Mesenchymal stem cell (in vitro differentiated cells and primary cell): ENCODE measurements around the gene FBXW11.

Experiments
- DNase-seq: peaks from one replicate; pipeline ENCODE4 v3.0.0-alpha.2; 2013
- H2AFZ ChIP-seq: one replicate; pipeline ENCODE4 v1.6.1; 2013; ENCODE audit warnings: low read depth, mild to moderate bottlenecking, control low read depth, inconsistent platforms, low read length, moderate library complexity
- H2AK5ac ChIP-seq: 2 replicates; pipeline ENCODE4 v1.6.1; 2013; ENCODE audit warnings: low read length, moderate library complexity, mild to moderate bottlenecking, inconsistent platforms; ENCODE audit not compliant: severe bottlenecking
- H2BK120ac ChIP-seq: one replicate; pipeline ENCODE4 v1.6.1; 2013; ENCODE audit warnings: low read depth, mild to moderate bottlenecking, inconsistent platforms, low read length, moderate library complexity
- H2BK12ac ChIP-seq, 2 experiments: one replicate each; pipeline ENCODE4 v1.6.1; 2013; ENCODE audit warnings: inconsistent platforms in 2 of 2, low read length in 2 of 2, mild to moderate bottlenecking in 2 of 2, moderate library complexity in 2 of 2, control low read depth in 1 of 2
- H2BK15ac ChIP-seq: one replicate; pipeline ENCODE4 v1.6.1; 2013; ENCODE audit warnings: mild to moderate bottlenecking, low read depth, inconsistent platforms; ENCODE audit not compliant: poor library complexity, severe bottlenecking
- H2BK5ac ChIP-seq: 2 replicates; pipeline ENCODE4 v1.6.1; 2013; ENCODE audit warnings: low read depth, mild to moderate bottlenecking, low read length, control low read depth, inconsistent platforms; ENCODE audit not compliant: poor library complexity, severe bottlenecking
- H3K14ac ChIP-seq, 2 experiments: one replicate each; pipeline ENCODE4 v1.6.1; 2013; ENCODE audit warnings: inconsistent platforms in 2 of 2, low read length in 2 of 2, control low read depth in 1 of 2, mild to moderate bottlenecking in 1 of 2, moderate library complexity in 1 of 2
- H3K18ac ChIP-seq, 2 experiments: one replicate each; pipeline ENCODE4 v1.6.1; 2013; ENCODE audit warnings: inconsistent platforms in 2 of 2, low read length in 2 of 2, control low read depth in 1 of 2, low read depth in 1 of 2, mild to moderate bottlenecking in 1 of 2
- H3K23ac ChIP-seq, 2 experiments: one replicate each; pipeline ENCODE4 v1.6.1; 2013; ENCODE audit warnings: inconsistent platforms in 2 of 2, low read length in 2 of 2, mild to moderate bottlenecking in 2 of 2, moderate library complexity in 2 of 2, control low read depth in 1 of 2
- H3K27ac ChIP-seq: 2 replicates; pipeline ENCODE4 v1.5.1; 2013; ENCODE audit warnings: mild to moderate bottlenecking, moderate library complexity, low read length, control low read depth, inconsistent platforms; ENCODE audit not compliant: poor library complexity, severe bottlenecking
- H3K27me3 ChIP-seq, 2 experiments: 2 replicates each; pipeline versions ENCODE4 v1.6.1 to v1.7.0; 2013; ENCODE audit warnings: low read length in 2 of 2, mild to moderate bottlenecking in 2 of 2, moderate library complexity in 2 of 2, control low read depth in 1 of 2, inconsistent platforms in 1 of 2; ENCODE audit not compliant: control insufficient read depth in 1 of 2, insufficient read depth in 1 of 2
- H3K36me3 ChIP-seq, 2 experiments: 2 replicates each; pipeline versions ENCODE4 v1.6.1 to v1.7.0; 2013; ENCODE audit warnings: low read length in 2 of 2, control low read depth in 1 of 2, inconsistent platforms in 1 of 2, low read depth in 1 of 2, mild to moderate bottlenecking in 1 of 2; ENCODE audit not compliant: insufficient read depth in 2 of 2, control insufficient read depth in 1 of 2
- H3K4ac ChIP-seq, 2 experiments: one replicate each; pipeline ENCODE4 v1.6.1; 2013; ENCODE audit warnings: inconsistent platforms in 2 of 2, low read length in 2 of 2, mild to moderate bottlenecking in 2 of 2, moderate library complexity in 2 of 2, control low read depth in 1 of 2, low read depth in 1 of 2
- H3K4me1 ChIP-seq: 2 replicates; pipeline ENCODE4 v1.6.1; 2013; ENCODE audit warnings: low read depth, low read length, control low read depth; ENCODE audit not compliant: control insufficient read depth, insufficient read depth
- H3K4me2 ChIP-seq: 2 replicates; pipeline ENCODE4 v1.6.1; 2013; ENCODE audit warnings: low read length, mild to moderate bottlenecking, inconsistent platforms; ENCODE audit not compliant: poor library complexity, severe bottlenecking
- H3K4me3 ChIP-seq, 2 experiments: 2 replicates each; pipeline versions ENCODE4 v1.5.1 to v1.7.0; 2013; ENCODE audit warnings: low read length in 2 of 2, mild to moderate bottlenecking in 2 of 2, control low read depth in 1 of 2, low read depth in 1 of 2; ENCODE audit not compliant: insufficient read depth in 1 of 2
- H3K79me1 ChIP-seq: replicated peaks from 2 replicates; pipeline ENCODE4 v1.6.1; 2013; ENCODE audit warnings: mild to moderate bottlenecking, control low read depth, low read length, inconsistent platforms; ENCODE audit not compliant: poor library complexity, severe bottlenecking
- H3K9ac ChIP-seq: 2 replicates; pipeline ENCODE4 v1.7.0; 2013; ENCODE audit warnings: mild to moderate bottlenecking, low read length, moderate library complexity
- H3K9me3 ChIP-seq: 2 replicates; pipeline ENCODE4 v1.7.0; 2013; ENCODE audit warnings: mild to moderate bottlenecking, low read length; ENCODE audit not compliant: control insufficient read depth
- H4K8ac ChIP-seq: one replicate; pipeline ENCODE4 v1.6.1; 2013; ENCODE audit warnings: inconsistent platforms, mild to moderate bottlenecking, low read length, moderate library complexity
- H4K91ac ChIP-seq: one replicate; pipeline ENCODE4 v1.6.1; 2013; ENCODE audit warnings: mild to moderate bottlenecking, low read length, inconsistent platforms
- WGBS: methylation state at CpG from one replicate; pipeline ENCODE4 v1.1.7; 2013; ENCODE audit warnings: mixed read lengths; 5-methylcytosine and 5-hydroxymethylcytosine counted together

The FBXW11 gene

GRCh38 chr5:171865471-171865870, 141.0 kb downstream of the FBXW11 start:
- Histone ChIP-seq H2BK120ac (no peak overlapping the region), H3K9ac (no peak overlapping the region)

GRCh38 chr5:171863935-171864334, 142.5 kb downstream of the FBXW11 start:
- H2BK15ac ChIP-seq, result no peak overlapping the region
- H4K91ac ChIP-seq, result no peak overlapping the region
- H3K4me3 ChIP-seq, result peak overlapping the region in 1 of 2 experiments; percentile 22
- H2BK5ac ChIP-seq, result no peak overlapping the region
- no peaks in the 10 kb centered on the region for H3K9me3 ChIP-seq
- peaks cover 3% of the 10 kb centered on the region for H3K4me1 ChIP-seq
- peak; percentile 52 for DNase-seq
- peak overlapping the region; percentile 49 for H3K4me2 ChIP-seq
- no peak overlapping the region for H3K23ac ChIP-seq
- H3K9ac ChIP-seq, result peak overlapping the region; percentile 69
- no peak overlapping the region for H3K4ac ChIP-seq
- H3K14ac ChIP-seq, result no peak overlapping the region
- peak overlapping the region; percentile 93 for H3K27ac ChIP-seq
- peaks cover 9 to 44% of the 10 kb centered on the region in 2 experiments for H3K36me3 ChIP-seq
- no peaks in the 10 kb centered on the region for H3K27me3 ChIP-seq
- H3K18ac ChIP-seq, result no peak overlapping the region
- no peak overlapping the region for H4K8ac ChIP-seq
- H2BK12ac ChIP-seq, result no peak overlapping the region
- H2BK120ac ChIP-seq, result no peak overlapping the region
- WGBS, result 80% methylated on average over 2 of the region's 6 CpGs
- no peak overlapping the region for H2AK5ac ChIP-seq
- no peak overlapping the region for H2AFZ ChIP-seq
- peaks cover 36% of the 10 kb centered on the region for H3K79me1 ChIP-seq

More at GRCh38 chr5:171865471-171865870, 141.0 kb downstream of the FBXW11 start:
- H3K4me3 ChIP-seq, result no peak overlapping the region
- no peak overlapping the region for H3K4ac ChIP-seq
- H3K79me1 ChIP-seq, result peaks cover 30% of the 10 kb centered on the region
- H3K18ac ChIP-seq, result no peak overlapping the region
- H4K8ac ChIP-seq, result no peak overlapping the region
- peaks cover 3% of the 10 kb centered on the region for H3K4me1 ChIP-seq
- no peak overlapping the region for H4K91ac ChIP-seq
- peaks cover 6 to 50% of the 10 kb centered on the region in 2 experiments for H3K36me3 ChIP-seq
- DNase-seq, result no peak
- H2BK15ac ChIP-seq, result no peak overlapping the region
- H2AK5ac ChIP-seq, result no peak overlapping the region
- no peaks in the 10 kb centered on the region for H3K27me3 ChIP-seq
- no peak overlapping the region for H3K23ac ChIP-seq
- no peak overlapping the region for H3K4me2 ChIP-seq
- H3K9me3 ChIP-seq, result no peaks in the 10 kb centered on the region
- no CpG with 5 or more reads among the region's 6 CpGs for WGBS
- no peak overlapping the region for H2BK5ac ChIP-seq
- no peak overlapping the region for H3K27ac ChIP-seq
- H2AFZ ChIP-seq, result no peak overlapping the region
- no peak overlapping the region for H2BK12ac ChIP-seq
- no peak overlapping the region for H3K14ac ChIP-seq

GRCh38 chr5:171862624-171863023, 143.8 kb downstream of the FBXW11 start:
- H3K4ac ChIP-seq, result no peak overlapping the region
- H3K14ac ChIP-seq, result no peak overlapping the region
- H3K18ac ChIP-seq, result no peak overlapping the region
- H3K79me1 ChIP-seq, result peaks cover 39% of the 10 kb centered on the region
- no peak overlapping the region for H3K4me2 ChIP-seq
- no peak overlapping the region for H2BK5ac ChIP-seq
- H3K36me3 ChIP-seq, result peaks cover 9 to 32% of the 10 kb centered on the region in 2 experiments
- H3K4me3 ChIP-seq, result no peak overlapping the region
- H3K9me3 ChIP-seq, result no peaks in the 10 kb centered on the region
- H2BK12ac ChIP-seq, result no peak overlapping the region
- WGBS, result 100% methylated on average over 3 of the region's 4 CpGs
- no peak overlapping the region for H2AK5ac ChIP-seq
- no peak for DNase-seq
- H3K27me3 ChIP-seq, result no peaks in the 10 kb centered on the region
- H2AFZ ChIP-seq, result no peak overlapping the region
- no peak overlapping the region for H2BK120ac ChIP-seq
- no peak overlapping the region for H3K9ac ChIP-seq
- no peak overlapping the region for H3K23ac ChIP-seq
- H3K4me1 ChIP-seq, result peaks cover 4% of the 10 kb centered on the region
- H4K8ac ChIP-seq, result no peak overlapping the region
- H3K27ac ChIP-seq, result no peak overlapping the region
- H4K91ac ChIP-seq, result no peak overlapping the region
- no peak overlapping the region for H2BK15ac ChIP-seq

GRCh38 chr5:171861381-171861780, 145.1 kb downstream of the FBXW11 start:
- 100% methylated on average over 1 of the region's 3 CpGs for WGBS
- no peak overlapping the region for H2BK5ac ChIP-seq
- H3K79me1 ChIP-seq, result peaks cover 31% of the 10 kb centered on the region

More at GRCh38 chr5:171861381-171861780, 145.1 kb downstream of the FBXW11 start:
- Histone ChIP-seq H4K91ac (no peak overlapping the region), H3K9me3 (no peaks in the 10 kb centered on the region), H3K4me2 (no peak overlapping the region), H3K9ac (no peak overlapping the region), H2AFZ (no peak overlapping the region), H3K27me3 (no peaks in the 10 kb centered on the region), H4K8ac (no peak overlapping the region), H2BK15ac (no peak overlapping the region), H2BK12ac (no peak overlapping the region), H3K23ac (no peak overlapping the region), H3K36me3 (peaks cover 12 to 29% of the 10 kb centered on the region in 2 experiments), H3K14ac (no peak overlapping the region), H3K4ac (no peak overlapping the region), H3K4me3 (no peak overlapping the region), H3K18ac (no peak overlapping the region), H2AK5ac (no peak overlapping the region), H2BK120ac (no peak overlapping the region), H3K4me1 (peaks cover 6% of the 10 kb centered on the region), H3K27ac (no peak overlapping the region)
- DNase-seq, result no peak
